Measurements from ENCODE around the gene TMEM101. TPM values are rescaled to one million over a fixed set of nuclear protein-coding genes. Genes with fewer than 3 reads are reported as not detected.
"Not testable (repeated sequence)": the region's sequence is repeated elsewhere in the genome, so short reads cannot be mapped to it uniquely, and the experiment has no call there.

TMEM101 gene
- total and polyA plus RNA-seq, 4 donors, result 21.1 to 47.4 (median 28.0) TPM

DNA sequence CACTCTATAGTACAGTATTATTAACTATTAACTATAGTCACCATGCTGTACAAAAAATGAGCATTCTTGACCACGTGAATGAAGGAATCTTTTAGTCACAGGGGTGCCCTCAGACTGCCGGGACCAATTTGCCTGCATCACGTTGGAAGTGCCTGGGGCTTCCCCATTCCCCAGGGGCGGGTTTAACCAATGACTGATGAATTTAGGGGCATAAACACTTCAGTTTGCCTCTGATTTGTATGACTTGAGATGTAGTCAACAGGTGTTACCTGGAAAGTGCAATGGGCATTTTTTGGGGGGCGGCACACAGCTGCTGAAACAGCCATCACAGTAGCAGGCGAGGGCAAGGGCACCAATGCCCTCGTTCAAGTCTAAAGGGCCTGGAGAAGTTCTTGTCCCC lies 52.3 kb downstream of the TMEM101 start:
- 63% methylated on average over 6 of the region's 7 CpGs for WGBS (ENCODE audit: insufficient coverage)
- Histone ChIP-seq H3K27me3 (ENCODE audit: control insufficient read depth, insufficient read depth, low read length) (no peaks in the 10 kb centered on the region), H3K4me1 (ENCODE audit: control insufficient read depth, insufficient read depth, low read length) (no peaks in the 10 kb centered on the region), H3K36me3 (ENCODE audit: control insufficient read depth, insufficient read depth, low read length) (no peaks in the 10 kb centered on the region), H3K4me3 (ENCODE audit: low read depth, low read length) (no peak overlapping the region), H3K9me3 (ENCODE audit: control insufficient read depth, insufficient read depth, low read length) (no peaks in the 10 kb centered on the region), H3K27ac (ENCODE audit: low read depth, low read length) (no peak overlapping the region)
- no peak for DNase-seq (ENCODE audit: low read depth in 4 of 6, low spot score in 6 of 6)

DNA sequence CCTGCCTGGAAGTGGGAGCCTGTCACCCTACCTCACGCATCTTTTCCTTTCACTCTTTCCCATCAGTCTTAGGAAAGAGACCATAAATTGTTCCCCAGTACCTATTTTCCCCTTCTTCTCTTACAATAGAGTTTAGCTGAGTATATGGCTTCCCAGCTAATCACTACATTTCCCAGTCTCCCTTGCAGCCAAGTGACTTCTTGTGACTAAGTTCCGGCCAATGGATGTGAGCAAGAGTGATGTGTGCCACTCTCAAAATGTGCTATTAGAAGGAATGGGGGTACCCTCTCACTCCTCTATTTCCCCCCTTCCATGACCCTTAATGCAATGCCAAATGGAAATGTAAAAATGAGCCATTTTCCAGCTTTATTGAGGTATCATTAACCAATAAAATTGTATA lies 52.8 kb downstream of the TMEM101 start:
- whole genome bisulfite sequencing (ENCODE audit: insufficient coverage), result 78% methylated on average over 1 of the region's 2 CpGs
- Histone ChIP-seq H3K4me3 (ENCODE audit: low read depth, low read length) (no peak overlapping the region), H3K9me3 (ENCODE audit: control insufficient read depth, insufficient read depth, low read length) (no peaks in the 10 kb centered on the region), H3K4me1 (ENCODE audit: control insufficient read depth, insufficient read depth, low read length) (no peaks in the 10 kb centered on the region), H3K27me3 (ENCODE audit: control insufficient read depth, insufficient read depth, low read length) (no peaks in the 10 kb centered on the region), H3K27ac (ENCODE audit: low read depth, low read length) (no peak overlapping the region), H3K36me3 (ENCODE audit: control insufficient read depth, insufficient read depth, low read length) (no peaks in the 10 kb centered on the region)
- DNase-seq (ENCODE audit: low read depth in 4 of 6, low spot score in 6 of 6), result no peak

DNA sequence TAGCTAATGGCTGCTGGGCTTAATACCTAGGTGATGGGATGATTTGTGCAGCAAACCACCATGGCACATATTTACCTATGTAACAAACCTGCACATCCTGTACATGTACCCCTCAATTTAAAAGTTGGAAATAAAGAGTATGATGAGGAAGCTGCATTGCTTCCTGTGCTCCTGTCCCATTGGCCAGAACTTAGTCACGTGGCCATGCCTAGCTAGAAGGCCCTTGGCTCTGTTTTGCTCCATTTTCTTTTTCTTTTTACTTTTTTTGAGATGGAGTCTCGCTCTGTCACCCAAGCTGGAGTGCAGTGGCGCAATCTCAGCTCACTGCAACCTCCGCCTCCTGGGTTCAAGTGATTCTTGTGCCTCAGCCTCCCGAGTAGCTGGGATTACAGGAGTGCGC lies 53.5 kb downstream of the TMEM101 start:
- not testable (repeated sequence) for H3K4me1 ChIP-seq (ENCODE audit: control insufficient read depth, insufficient read depth, low read length); H3K4me3 ChIP-seq (ENCODE audit: low read depth, low read length); H3K27me3 ChIP-seq (ENCODE audit: control insufficient read depth, insufficient read depth, low read length); H3K27ac ChIP-seq (ENCODE audit: low read depth, low read length); H3K9me3 ChIP-seq (ENCODE audit: control insufficient read depth, insufficient read depth, low read length); DNase-seq (ENCODE audit: low read depth in 4 of 6, low spot score in 6 of 6); H3K36me3 ChIP-seq (ENCODE audit: control insufficient read depth, insufficient read depth, low read length)
- 90% methylated on average over 4 of the region's 6 CpGs for WGBS (ENCODE audit: insufficient coverage)

Small RNA genes lying within 50 kb of the gene (small RNA-seq; reads per million reads assigned to genes)
- gene RF00012 (ENCODE audit: low replicate concordance), result 0.06 reads per million

Other genes starting within 250 kb of the TMEM101 start
- gene DUSP3, start 236.0 kb downstream of the TMEM101 start, total RNA-seq, result 10 to 100 TPM; 41.3 to 49.0 TPM
- 10 to 100 TPM; 40.3 to 41.6 TPM for gene DUSP3, start 236.0 kb downstream of the TMEM101 start, polyA plus RNA-seq (ENCODE audit: insufficient read length in 2 of 2)
- under 1 TPM in 1 of 2 donors, not detected in 1; 0.10 TPM for gene CFAP97D1, start 234.5 kb downstream of the TMEM101 start, total RNA-seq
- under 1 TPM; 0.12 to 0.16 TPM for gene CFAP97D1, start 234.5 kb downstream of the TMEM101 start, polyA plus RNA-seq (ENCODE audit: insufficient read length in 2 of 2)
- 10 to 100 TPM; 15.9 to 30.2 TPM for gene MPP3, start 181.8 kb downstream of the TMEM101 start, total RNA-seq
- 10 to 100 TPM; 32.3 to 41.5 TPM for gene MPP3, start 181.8 kb downstream of the TMEM101 start, polyA plus RNA-seq (ENCODE audit: insufficient read length in 2 of 2)
- under 1 TPM; 0.39 to 0.40 TPM for gene CD300LG, start 167.8 kb downstream of the TMEM101 start, total RNA-seq
- gene CD300LG, start 167.8 kb downstream of the TMEM101 start, polyA plus RNA-seq (ENCODE audit: insufficient read length in 2 of 2), result under 1 TPM; 0.40 to 0.69 TPM
- gene MPP2, start 107.4 kb downstream of the TMEM101 start, total RNA-seq, result 10 to 100 TPM; 12.1 to 24.1 TPM
- gene MPP2, start 107.4 kb downstream of the TMEM101 start, polyA plus RNA-seq (ENCODE audit: insufficient read length in 2 of 2), result 10 to 100 TPM; 38.3 to 43.4 TPM
- gene PPY, start 72.5 kb downstream of the TMEM101 start, total RNA-seq, result not detected
- gene PPY, start 72.5 kb downstream of the TMEM101 start, polyA plus RNA-seq (ENCODE audit: insufficient read length in 2 of 2), result not detected
- gene PYY, start 61.0 kb downstream of the TMEM101 start, total RNA-seq, result not detected
- under 1 TPM in 1 of 2 donors, not detected in 1; 0.68 TPM for gene PYY, start 61.0 kb downstream of the TMEM101 start, polyA plus RNA-seq (ENCODE audit: insufficient read length in 2 of 2)
- 1 to 10 TPM; 1.6 to 3.5 TPM for gene NAGS, start 10.3 kb downstream of the TMEM101 start, total RNA-seq
- gene NAGS, start 10.3 kb downstream of the TMEM101 start, polyA plus RNA-seq (ENCODE audit: insufficient read length in 2 of 2), result 1 to 10 TPM; 1.4 to 2.0 TPM
- 10 to 100 TPM; 22.2 to 24.4 TPM for gene LSM12, start 51.7 kb upstream of the TMEM101 start, total RNA-seq
- gene LSM12, start 51.7 kb upstream of the TMEM101 start, polyA plus RNA-seq (ENCODE audit: insufficient read length in 2 of 2), result 10 to 100 TPM; 41.8 to 48.0 TPM
- 10 to 100 TPM; 31.0 to 56.9 TPM for gene G6PC3, start 55.8 kb upstream of the TMEM101 start, total RNA-seq
- 100 to 1,000 TPM; 125 to 128 TPM for gene G6PC3, start 55.8 kb upstream of the TMEM101 start, polyA plus RNA-seq (ENCODE audit: insufficient read length in 2 of 2)
- 10 to 100 TPM; 32.1 to 43.7 TPM for gene HDAC5, start 108.7 kb upstream of the TMEM101 start, total RNA-seq
- 10 to 100 TPM; 64.2 to 68.8 TPM for gene HDAC5, start 108.7 kb upstream of the TMEM101 start, polyA plus RNA-seq (ENCODE audit: insufficient read length in 2 of 2)
- gene HROB, start 127.0 kb upstream of the TMEM101 start, total RNA-seq, result 1 to 10 TPM in 1 of 2 donors, under 1 TPM in 1; 0.79 to 2.3 TPM
- gene HROB, start 127.0 kb upstream of the TMEM101 start, polyA plus RNA-seq (ENCODE audit: insufficient read length in 2 of 2), result 1 to 10 TPM; 3.1 to 4.8 TPM
- under 1 TPM in 1 of 2 donors, not detected in 1; 0.11 TPM for gene ASB16, start 155.7 kb upstream of the TMEM101 start, total RNA-seq
- gene ASB16, start 155.7 kb upstream of the TMEM101 start, polyA plus RNA-seq (ENCODE audit: insufficient read length in 2 of 2), result 1 to 10 TPM; 1.4 to 3.1 TPM
- 10 to 100 TPM; 27.2 to 39.8 TPM for gene TMUB2, start 172.0 kb upstream of the TMEM101 start, total RNA-seq
- gene TMUB2, start 172.0 kb upstream of the TMEM101 start, polyA plus RNA-seq (ENCODE audit: insufficient read length in 2 of 2), result 10 to 100 TPM; 40.8 to 54.8 TPM
- 10 to 100 TPM; 41.9 to 47.4 TPM for gene ATXN7L3, start 184.9 kb upstream of the TMEM101 start, total RNA-seq
- 100 to 1,000 TPM; 109 to 118 TPM for gene ATXN7L3, start 184.9 kb upstream of the TMEM101 start, polyA plus RNA-seq (ENCODE audit: insufficient read length in 2 of 2)
- 100 to 1,000 TPM in 1 of 2 donors, 10 to 100 TPM in 1; 48.6 to 101 TPM for gene UBTF, start 204.7 kb upstream of the TMEM101 start, total RNA-seq
- 100 to 1,000 TPM; 123 to 127 TPM for gene UBTF, start 204.7 kb upstream of the TMEM101 start, polyA plus RNA-seq (ENCODE audit: insufficient read length in 2 of 2)